ENCODE data around the gene TEAD2.

The TEAD2 gene

DNA sequence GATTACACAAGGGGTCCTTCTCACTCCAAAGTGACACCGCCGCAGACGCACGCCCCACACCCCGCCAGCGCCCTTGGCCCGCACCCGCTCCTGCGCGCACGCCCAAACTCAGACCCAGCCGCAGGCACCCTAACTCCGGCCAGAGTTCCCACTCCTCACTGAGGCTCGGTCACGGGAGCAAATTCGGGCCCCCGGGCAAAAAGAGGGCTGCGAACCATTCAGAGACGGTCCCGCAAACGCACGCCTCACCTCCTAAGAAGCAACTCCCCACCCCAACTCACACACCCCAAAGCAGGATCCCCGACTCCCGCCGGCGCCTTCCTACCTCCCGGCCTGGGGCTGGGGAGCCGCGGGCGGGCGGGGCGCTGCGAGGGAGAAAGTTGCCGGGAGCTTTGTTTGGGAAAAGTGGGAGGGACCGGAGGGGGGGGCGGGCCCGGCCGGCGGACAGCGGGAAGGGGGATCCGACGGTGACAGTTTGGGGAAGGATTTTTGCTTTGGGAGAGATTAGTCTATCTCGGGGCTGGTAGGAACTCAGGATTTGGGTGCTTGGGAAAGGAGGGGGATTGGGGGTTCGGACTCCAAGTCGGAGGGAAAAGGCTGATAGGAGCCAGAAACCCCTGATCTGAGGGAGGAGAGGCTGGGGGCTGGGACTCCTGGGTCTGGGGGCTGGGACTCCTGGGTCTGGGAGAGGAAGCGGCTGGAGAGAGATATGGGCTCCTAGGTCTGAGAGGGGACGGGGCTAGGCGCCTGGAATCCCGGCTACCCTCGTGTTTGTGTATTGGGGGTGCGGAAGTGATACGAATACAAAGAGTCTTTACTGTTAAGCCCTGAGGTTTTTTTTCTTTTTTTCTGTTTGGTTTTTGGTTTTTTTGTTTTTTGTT is at the start of gene TEAD2:
Gene TEAD2, minus strand, starts transcription at position 369 of the 881 bp plus-strand sequence. CDS start 2,341 bp downstream, outside the sequence.
- DNase-seq = no peak

DNA sequence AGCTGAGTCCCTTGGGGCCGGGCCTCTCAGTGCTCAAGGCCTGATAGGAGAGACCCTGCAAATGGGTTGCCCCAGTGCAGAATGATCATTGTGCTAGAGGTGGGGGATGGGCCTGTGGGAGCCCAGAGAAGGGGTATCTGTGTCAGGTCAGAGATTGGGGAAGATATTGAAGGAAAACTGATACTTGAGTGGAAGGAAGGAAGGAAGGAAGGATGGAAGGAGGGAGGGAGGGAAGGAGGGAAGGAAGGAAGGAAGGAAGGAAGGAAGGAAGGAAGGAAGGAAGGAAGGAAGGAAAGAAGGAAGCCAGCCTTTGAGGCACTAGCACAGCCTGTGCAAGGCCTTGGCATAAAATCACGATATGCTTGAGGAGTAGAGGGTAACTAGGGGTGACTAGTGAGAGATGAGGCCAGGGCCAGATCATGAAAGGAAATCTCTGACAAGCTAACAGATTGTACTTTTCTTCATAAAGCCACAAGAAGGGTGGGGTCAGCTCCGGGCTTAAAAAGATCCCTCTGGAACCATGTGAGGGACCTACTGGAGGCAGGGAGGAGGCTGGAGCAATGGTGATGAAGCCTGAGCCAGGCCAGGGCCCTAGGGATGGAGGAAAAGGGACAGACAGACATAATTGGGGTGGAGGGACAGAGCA is 49.6 kb upstream of the TEAD2 start:
- no peak for DNase-seq

GRCh38 chr19:49409441-49410029 is 47.3 kb upstream of the TEAD2 start:
- peak; percentile 69 to 75 for DNase-seq

- peak; percentile 34 to 69 for DNase-seq
Observed at GRCh38 chr19:49408816-49409440, 46.7 kb upstream of the TEAD2 start.

DNA sequence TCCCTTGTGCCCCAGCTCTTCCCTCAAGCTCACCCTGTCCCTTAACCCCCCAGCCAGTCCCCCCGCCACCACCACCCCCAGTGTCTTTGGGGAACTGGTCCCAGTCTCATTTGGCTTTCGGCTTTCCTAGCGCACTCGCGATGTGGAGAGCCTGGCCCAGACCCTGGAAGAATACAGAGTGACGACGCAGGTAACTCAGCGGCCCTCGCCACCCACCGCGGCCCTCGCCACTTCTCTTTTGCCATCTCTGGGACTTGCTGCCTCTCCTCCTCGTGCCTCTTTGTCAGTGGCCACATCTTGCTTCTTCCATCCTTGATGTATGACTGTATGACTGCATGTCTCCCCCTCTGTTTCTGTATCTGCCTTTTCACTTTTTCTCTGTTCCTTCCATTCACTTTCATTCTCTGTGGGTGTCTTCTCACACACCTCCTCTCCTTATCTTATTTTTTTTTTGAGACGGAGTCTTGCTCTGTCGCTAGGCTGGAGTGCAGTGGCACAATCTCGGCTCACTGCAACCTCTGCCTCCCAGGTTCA is 45.3 kb upstream of the TEAD2 start:
- no peak for DNase-seq

DNA sequence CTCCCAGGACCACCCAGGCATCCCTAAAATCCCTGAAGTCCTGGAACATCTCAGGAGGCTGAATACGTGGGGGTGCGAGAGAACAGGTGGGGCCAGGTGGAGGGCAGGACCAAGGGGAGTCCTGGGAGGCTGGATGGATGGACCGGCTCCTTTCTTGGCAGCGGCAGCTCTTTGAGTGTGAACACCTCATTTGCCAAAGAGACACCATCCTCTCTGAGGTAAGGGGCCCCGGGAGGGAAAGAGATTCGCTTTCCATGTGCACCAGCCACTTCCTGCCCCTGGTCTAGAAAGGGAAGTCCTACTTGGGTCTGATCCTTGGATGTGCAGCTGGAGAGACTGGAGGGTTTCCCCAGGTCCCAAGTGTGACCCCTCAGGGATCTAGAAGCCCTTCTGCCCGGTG is 44.9 kb upstream of the TEAD2 start:
- DNase-seq = no peak

DNA sequence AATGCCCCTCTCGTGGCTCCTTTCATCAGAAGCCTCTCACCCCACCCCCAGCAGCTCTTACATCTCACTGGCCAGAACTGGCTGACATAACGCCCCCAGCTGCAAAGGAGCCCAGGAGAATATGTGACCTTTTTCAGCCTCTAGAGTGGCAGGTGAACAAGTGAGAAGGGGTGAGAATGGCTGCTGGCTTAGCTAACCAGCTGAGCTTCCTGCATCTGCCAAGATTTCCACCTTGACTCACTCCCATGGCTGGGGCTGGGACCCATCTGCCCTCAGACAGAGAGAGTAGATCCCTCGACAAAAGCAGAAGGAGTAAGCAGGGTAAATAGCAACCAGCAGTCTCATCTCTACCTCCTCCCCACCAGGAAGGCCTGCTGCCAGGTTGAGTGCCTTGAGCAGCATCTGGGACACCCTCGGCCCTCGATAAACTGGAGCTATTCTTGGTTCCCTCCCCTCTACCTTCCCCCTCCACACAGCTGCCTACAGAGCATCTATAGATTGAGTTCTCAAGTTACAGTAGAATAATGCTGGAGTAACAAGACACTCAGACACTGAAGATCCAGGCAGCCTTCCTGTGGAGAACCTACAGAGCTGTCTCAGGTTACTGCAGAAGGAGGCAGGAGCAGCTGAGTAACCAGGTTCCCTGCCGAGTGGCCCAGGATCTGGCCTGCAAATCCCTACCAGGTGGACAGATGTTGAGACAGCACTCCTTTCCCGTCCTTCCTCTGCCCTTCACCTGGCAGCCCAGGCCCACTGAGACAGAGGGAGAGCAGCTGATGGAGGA is 41.4 kb upstream of the TEAD2 start:
- DNase-seq = no peak

DNA sequence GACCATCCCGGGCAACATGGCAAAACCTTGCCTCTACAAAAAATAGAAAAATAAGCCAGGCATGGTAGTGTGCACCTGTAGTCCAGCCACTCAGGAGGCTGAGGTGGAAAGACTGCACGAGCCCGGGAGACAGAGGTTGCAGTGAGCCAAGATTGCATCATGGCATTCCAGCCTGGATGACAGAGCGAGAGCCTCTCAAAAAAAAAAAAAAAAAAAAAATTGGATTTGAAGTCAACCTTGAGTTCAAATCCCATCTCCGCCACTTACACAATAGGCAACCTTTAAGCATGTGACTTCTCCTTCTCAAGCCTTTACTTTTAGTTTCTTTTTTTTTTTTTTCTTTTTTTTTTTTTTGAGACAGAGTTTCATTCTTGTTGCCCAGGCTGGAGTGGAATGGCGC is 37.8 kb upstream of the TEAD2 start:
- no peak for DNase-seq

DNA sequence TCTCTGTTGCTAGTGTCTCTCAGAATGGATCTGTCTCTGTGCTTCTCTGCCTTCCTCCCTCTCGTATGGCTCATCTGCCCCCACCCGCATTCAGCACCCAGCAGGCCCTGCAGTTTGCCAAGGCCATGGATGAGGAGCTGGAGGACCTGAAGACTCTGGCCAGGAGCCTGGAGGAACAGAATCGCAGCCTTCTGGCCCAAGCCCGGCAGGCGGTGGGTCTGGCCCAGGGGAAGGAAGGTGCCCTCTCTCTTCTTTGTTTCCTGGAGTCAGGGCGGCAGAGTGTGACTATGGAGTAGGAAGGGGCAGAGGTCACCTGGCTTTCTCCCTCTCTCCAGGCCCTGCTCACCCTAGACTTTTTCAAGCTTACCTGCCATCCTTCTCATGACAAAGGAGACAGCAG is 36.7 kb upstream of the TEAD2 start:
- no peak for DNase-seq

GRCh38 chr19:49398001-49398615 is 35.9 kb upstream of the TEAD2 start:
- no peak for DNase-seq

GRCh38 chr19:49396738-49397505 is 34.7 kb upstream of the TEAD2 start:
- no peak for DNase-seq

DNA sequence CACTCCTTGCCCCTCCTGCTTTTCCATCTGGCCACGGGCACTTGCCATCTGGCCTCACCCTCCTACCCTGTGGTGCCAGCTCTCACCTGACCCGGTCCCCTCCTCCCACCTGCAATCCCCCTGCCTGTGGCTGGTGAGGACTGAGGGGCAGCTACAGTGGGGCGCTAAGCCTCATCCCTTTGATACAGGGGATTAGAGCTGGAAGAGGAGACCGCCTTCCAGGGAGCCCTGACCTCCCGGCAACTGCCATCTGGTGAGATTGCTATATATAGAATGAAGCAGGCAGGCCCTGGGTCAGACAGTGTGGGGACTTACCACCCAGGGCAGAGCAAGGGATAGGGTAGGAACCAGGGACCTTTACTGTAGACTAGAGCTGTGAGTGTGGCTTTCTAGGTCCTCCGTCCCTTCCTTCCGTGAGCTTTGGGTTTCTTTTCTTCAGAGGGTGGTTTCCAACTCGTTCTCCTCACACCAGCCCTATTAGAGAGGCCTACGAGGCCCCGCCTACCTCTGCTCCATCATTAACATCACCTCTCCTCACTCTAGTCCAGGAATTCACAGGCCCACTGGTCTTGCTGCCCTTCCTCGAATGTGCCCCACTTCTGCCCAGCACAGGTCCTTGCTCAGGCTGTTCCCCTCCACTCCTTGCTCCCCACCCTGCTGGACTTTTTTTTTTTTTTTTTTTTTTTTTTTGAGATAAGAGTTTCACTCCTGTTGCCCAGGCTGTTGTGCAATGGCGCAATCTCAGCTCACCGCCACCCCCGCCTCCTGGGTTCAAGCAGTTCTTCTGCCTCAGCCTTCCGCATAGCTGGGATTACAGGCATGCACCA is 33.6 kb upstream of the TEAD2 start:
- no peak for DNase-seq

- DNase-seq = no peak
Observed at GRCh38 chr19:49393881-49394280, 31.7 kb upstream of the TEAD2 start.

GRCh38 chr19:49391581-49392399 is 29.6 kb upstream of the TEAD2 start:
- peak; percentile 61 to 79 for DNase-seq

DNA sequence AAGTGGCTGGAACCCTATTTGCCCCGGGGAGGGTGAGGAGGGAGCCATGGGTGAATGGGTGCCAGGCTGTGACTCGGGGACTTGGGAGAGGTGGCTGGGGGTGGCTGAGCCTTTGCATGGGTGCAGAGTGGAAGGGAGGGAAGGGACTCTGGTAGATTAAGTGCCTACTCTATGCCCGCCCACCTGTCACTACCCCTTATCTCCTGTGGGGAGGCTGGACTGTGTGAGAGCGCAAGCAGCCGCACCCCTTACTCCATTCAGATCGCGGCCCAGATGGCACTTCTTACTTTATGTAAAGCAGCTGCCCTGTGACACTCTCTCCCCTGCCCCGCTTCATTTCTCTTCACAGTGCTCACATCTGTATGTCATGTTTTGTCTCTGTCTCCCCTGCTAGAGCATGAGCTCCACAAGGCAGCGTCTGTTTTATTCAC is 28.7 kb upstream of the TEAD2 start:
- DNase-seq = no peak

GRCh38 chr19:49390131-49390928 is 28.1 kb upstream of the TEAD2 start:
- no peak for DNase-seq

- no peak for DNase-seq
Observed at GRCh38 chr19:49389406-49389805, 27.2 kb upstream of the TEAD2 start.

GRCh38 chr19:49387936-49388372 is 25.7 kb upstream of the TEAD2 start, which contains the start of gene KASH5:
Gene KASH5 (plus strand): TSS chr19:49388249. CDS start chr19:49390884, 2,635 bp downstream.
- DNase-seq = peak; percentile 72
